Endothelial cell of umbilical vein (primary cell): ENCODE results near the gene PRDM1. TPM values are rescaled to one million over a fixed set of nuclear protein-coding genes. Genes with fewer than 3 reads are reported as not detected.

Experiments used
- BruUV-seq: library from RNA; stranded (reverse); fragments of 400-500 nt; replicated peaks from 2 replicates; lab custom pipeline; 2021; lab: Mats Ljungman, UMichigan
- CTCF ChIA-PET: fragments of 300-600, 350-600 bp; sonication (Branson Sonifier 250); formaldehyde crosslinking; loops from one replicate; lab custom pipeline; 2021; ENCODE audit warnings: antibody characterized with exemption, inconsistent platforms; lab: Charles Lee
- POLR2A ChIA-PET: fragments of 300-600, 350-600 bp; sonication (Branson Sonifier 250); formaldehyde crosslinking; loops from one replicate; lab custom pipeline; 2021; ENCODE audit warnings: antibody characterized with exemption, inconsistent platforms; lab: Charles Lee
- DNase-seq: peaks from one replicate; pipeline ENCODE4 v3.0.0-alpha.2; 2011; ENCODE audit warnings: low read depth, low spot score
- FAIRE-seq: peaks from 2 replicates; lab custom pipeline; 2011; peaks lifted over from hg19 to GRCh38; lab: Jason Lieb, UNC
- H2AFZ ChIP-seq: 2 replicates; pipeline ENCODE4 v1.6.0; 2012; ENCODE audit warnings: low read depth, low read length, control low read depth, inconsistent platforms
- H3K27ac ChIP-seq: 2 replicates; pipeline ENCODE4 v1.5.1; 2011; ENCODE audit warnings: low read depth, mild to moderate bottlenecking, control low read depth, low read length, moderate library complexity; ENCODE audit not compliant: insufficient read depth
- H3K27me3 ChIP-seq, 2 experiments: 2 replicates each; pipeline versions ENCODE4 v1.6.0 to v1.6.1; 2011; ENCODE audit warnings: low read length in 2 of 2, mixed read lengths in 1 of 2; ENCODE audit not compliant: control insufficient read depth in 2 of 2, insufficient read depth in 2 of 2
- H3K36me3 ChIP-seq, 2 experiments: 2 replicates in 1 of 2; 3 replicates in 1 of 2; pipeline ENCODE4 v1.5.1; 2011; ENCODE audit warnings: low read length in 2 of 2, mild to moderate bottlenecking in 1 of 2, moderate library complexity in 1 of 2; ENCODE audit not compliant: control insufficient read depth in 2 of 2, insufficient read depth in 2 of 2; ENCODE audit errors: extremely low read depth in 1 of 2
- H3K4me1 ChIP-seq: 3 replicates; pipeline ENCODE4 v1.5.1; 2011; ENCODE audit warnings: mild to moderate bottlenecking, low read length; ENCODE audit not compliant: control insufficient read depth, insufficient read depth; ENCODE audit errors: extremely low read depth
- H3K4me2 ChIP-seq: 2 replicates; pipeline ENCODE4 v1.6.1; 2011; ENCODE audit warnings: low read length, control low read depth, mixed read lengths; ENCODE audit not compliant: insufficient read depth
- H3K4me3 ChIP-seq, 3 experiments: fragments of 200-600 bp in 1 of 3; sonication (generic), shearing (Covaris generic) in 1 of 3; replicated peaks in 1 of 3; 2 replicates each; pipeline ENCODE4 v1.5.1; 2011 to 2016; ENCODE audit warnings: control low read depth in 3 of 3, low read length in 3 of 3, mild to moderate bottlenecking in 2 of 3, inconsistent platforms in 1 of 3, low read depth in 1 of 3, moderate library complexity in 1 of 3; ENCODE audit not compliant: insufficient read depth in 1 of 3
- H3K79me2 ChIP-seq: 2 replicates; pipeline ENCODE4 v1.6.0; 2012; ENCODE audit warnings: low read length, inconsistent platforms; ENCODE audit not compliant: control insufficient read depth, insufficient read depth
- H3K9ac ChIP-seq: replicated peaks from 2 replicates; pipeline ENCODE3; 2011; ENCODE audit warnings: low read length, control low read depth; ENCODE audit not compliant: insufficient read depth; ENCODE audit errors: extremely low read depth
- H3K9me1 ChIP-seq: replicated peaks from 3 replicates; pipeline ENCODE4 v1.6.0; 2011; ENCODE audit warnings: mild to moderate bottlenecking, low read length; ENCODE audit not compliant: control insufficient read depth, insufficient read depth; ENCODE audit errors: extremely low read depth
- H3K9me3 ChIP-seq: replicated peaks from 2 replicates; pipeline ENCODE4 v1.5.1; 2012; ENCODE audit warnings: low read length, inconsistent platforms; ENCODE audit not compliant: control insufficient read depth, insufficient read depth
- H4K20me1 ChIP-seq: replicated peaks from 2 replicates; pipeline ENCODE3; 2011; ENCODE audit warnings: mild to moderate bottlenecking, low read length; ENCODE audit not compliant: control insufficient read depth, insufficient read depth; ENCODE audit errors: extremely low read depth
- EZH2 ChIP-seq: IDR thresholded peaks from 2 replicates; pipeline ENCODE4 v1.6.1; 2012; ENCODE audit warnings: borderline replicate concordance, low read depth, mild to moderate bottlenecking, moderate library complexity, low read length, inconsistent platforms; ENCODE audit not compliant: severe bottlenecking
- FOS ChIP-seq: IDR thresholded peaks from 2 replicates; pipeline ENCODE4 v1.6.1; 2011; ENCODE audit warnings: mild to moderate bottlenecking, low read length, moderate library complexity, borderline replicate concordance; ENCODE audit not compliant: insufficient read depth
- GATA2 ChIP-seq: IDR thresholded peaks from 2 replicates; pipeline ENCODE4 v1.7.0; 2011; ENCODE audit warnings: low read depth, mild to moderate bottlenecking, moderate library complexity, mixed read lengths, low read length; ENCODE audit not compliant: insufficient read length, insufficient read depth
- JUN ChIP-seq: IDR thresholded peaks from 2 replicates; pipeline ENCODE4 v1.6.1; 2011; ENCODE audit warnings: borderline replicate concordance, low read depth; ENCODE audit not compliant: insufficient read length, insufficient read depth
- MYC ChIP-seq: IDR thresholded peaks from one replicate; pipeline ENCODE4 v1.6.1; 2011; ENCODE audit warnings: mild to moderate bottlenecking, low read depth, low read length
- POLR2A ChIP-seq: IDR thresholded peaks from 2 replicates; pipeline ENCODE4 v1.6.1; 2012; ENCODE audit warnings: low read depth, mild to moderate bottlenecking, control low read depth, low read length
- POLR2AphosphoS5 ChIP-seq: IDR thresholded peaks from 2 replicates; pipeline ENCODE4 v1.6.1; 2012; ENCODE audit warnings: low read depth, mild to moderate bottlenecking, control low read depth, low read length, moderate library complexity; ENCODE audit not compliant: insufficient read depth
- dilution Hi-C: fragments of 300-500 bp; cut with MboI; formaldehyde crosslinking; loops from one replicate; pipeline ENCODE4 v1.15.0; 2019; ENCODE audit warnings: low sequenced_read_pairs; ENCODE audit not compliant: extremely low pct_ligation_motif_present
- intact Hi-C: fragments of 100-400 bp; cut with micrococcal nuclease; formaldehyde crosslinking; loops from one replicate; pipeline ENCODE4 v1.10.0; 2022
- polyA plus RNA-seq, 4 experiments: library from polyadenylated mRNA; depleted of rRNA in 3 of 4; stranded (reverse) in 3 of 4; unstranded in 1 of 4; fragments of >200 nt; gene quantifications; 2 replicates each; pipeline versions ENCODE4 v1.2.1 to v1.2.3, GENCODE V29; 2011 to 2012; ENCODE audit warnings: missing spikeins in 1 of 4
- total RNA-seq: library from RNA; stranded (reverse); gene quantifications from 2 replicates; pipeline ENCODE4 v1.2.3, GENCODE V29; 2021
- TF ChIP-seq, protein P1 (sequence below), 2 donors: IDR thresholded peaks; 1 replicate in 1 of 2; 2 replicates in 1 of 2; pipeline ENCODE4 v1.5.1; 2011; ENCODE audit warnings: low read length in 2 of 2, mild to moderate bottlenecking in 2 of 2, moderate library complexity in 2 of 2, control low read depth in 1 of 2, inconsistent platforms in 1 of 2, low read depth in 1 of 2; ENCODE audit not compliant: insufficient read depth in 1 of 2; ENCODE audit errors: extremely low read depth in 1 of 2
- TF ChIP-seq, protein P2 (sequence below): IDR thresholded peaks from 2 replicates; pipeline ENCODE4 v1.6.1; 2011; ENCODE audit not compliant: insufficient read depth, insufficient read length

The PRDM1 gene
- total and polyA plus RNA-seq, 2 donors (not counting 3 experiments of a cell fraction or from before 2014, with no cell fraction given) = 0.36 to 2.7 TPM

DNA sequence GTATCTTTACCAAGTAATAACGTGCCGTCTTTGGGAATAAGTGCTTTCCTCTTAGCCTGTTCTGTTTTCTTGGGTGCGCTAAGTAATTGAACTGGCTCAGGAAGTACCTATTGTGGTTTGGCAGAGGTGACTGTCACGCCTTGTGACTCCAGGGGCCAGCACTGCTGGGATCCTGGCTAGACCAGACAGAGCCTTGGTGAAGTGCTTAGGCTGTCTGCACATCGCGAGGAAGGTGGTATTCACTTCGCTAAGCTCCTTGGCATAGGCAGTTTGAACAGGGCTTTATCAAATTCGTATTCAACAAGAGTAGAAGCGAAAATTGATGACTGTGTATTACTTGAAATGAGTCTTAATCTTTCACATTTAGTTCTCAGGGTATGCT lies 17.6 kb downstream of the PRDM1 start:
- FAIRE-seq (no peak), DNase-seq (no peak)
- Histone ChIP-seq H3K9me1 (no peaks in the 10 kb centered on the region), H3K36me3 (no peaks in the 10 kb centered on the region), H3K4me2 (no peak overlapping the region), H3K9me3 (no peaks in the 10 kb centered on the region), H3K4me3 (no peak overlapping the region), H3K27ac (no peak overlapping the region), H4K20me1 (no peaks in the 10 kb centered on the region), H3K4me1 (peaks cover 4% of the 10 kb centered on the region), H3K9ac (no peak overlapping the region), H3K79me2 (no peaks in the 10 kb centered on the region), H3K27me3 (peaks cover 5 to 7% of the 10 kb centered on the region in 2 experiments), H2AFZ (no peak overlapping the region)
- no peak for TF ChIP-seq MYC
- CTCF ChIA-PET = no interaction called here
- intact Hi-C loops (loop anchor here (5.0 kb wide), 1 partner anchor 226 kb away; no protein-coding TSS in a partner anchor), dilution Hi-C loops (no loop called here)
- no TSS peak for BruUV-seq
- POLR2A ChIA-PET = no interaction called here

DNA sequence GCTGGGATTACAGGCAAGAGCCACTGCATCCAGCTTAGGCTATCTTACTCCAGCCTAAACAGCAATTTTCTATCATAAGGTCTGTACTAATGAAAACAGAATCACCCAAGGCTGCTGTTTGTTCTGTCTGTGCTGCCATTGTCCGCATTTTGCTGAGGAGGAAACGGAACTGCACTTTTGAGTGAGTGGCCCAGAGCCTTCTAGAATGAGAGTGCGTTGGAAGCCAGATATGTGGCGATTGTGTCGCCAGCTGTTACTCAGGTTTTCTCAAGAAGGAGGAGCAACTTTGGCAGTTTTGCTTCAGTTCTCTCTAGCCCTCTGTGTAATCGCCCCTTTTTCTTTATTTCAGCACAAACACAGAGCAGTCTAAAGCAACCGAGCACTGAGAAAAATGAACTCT lies 18.3 kb downstream of the PRDM1 start:
- Histone ChIP-seq H3K4me3 (no peak overlapping the region), H3K27me3 (peaks cover 5 to 7% of the 10 kb centered on the region in 2 experiments), H3K4me1 (no peaks in the 10 kb centered on the region), H3K27ac (no peak overlapping the region), H3K9me1 (no peaks in the 10 kb centered on the region), H3K9me3 (no peaks in the 10 kb centered on the region), H2AFZ (no peak overlapping the region), H4K20me1 (no peaks in the 10 kb centered on the region), H3K9ac (no peak overlapping the region), H3K79me2 (no peaks in the 10 kb centered on the region), H3K4me2 (no peak overlapping the region), H3K36me3 (no peaks in the 10 kb centered on the region)
- intact Hi-C loops (loop anchor here (5.0 kb wide), 1 partner anchor 227 kb away; no protein-coding TSS in a partner anchor), dilution Hi-C loops (no loop called here)
- ChIA-PET POLR2A (no interaction called here), CTCF (no interaction called here)
- no TSS peak for BruUV-seq
- no peak for FAIRE-seq
- TF ChIP-seq EZH2 = no peak
- TF ChIP-seq POLR2A = no peak
- TF ChIP-seq JUN = no peak
- no peak for TF ChIP-seq FOS
- TF ChIP-seq, protein P1, sequence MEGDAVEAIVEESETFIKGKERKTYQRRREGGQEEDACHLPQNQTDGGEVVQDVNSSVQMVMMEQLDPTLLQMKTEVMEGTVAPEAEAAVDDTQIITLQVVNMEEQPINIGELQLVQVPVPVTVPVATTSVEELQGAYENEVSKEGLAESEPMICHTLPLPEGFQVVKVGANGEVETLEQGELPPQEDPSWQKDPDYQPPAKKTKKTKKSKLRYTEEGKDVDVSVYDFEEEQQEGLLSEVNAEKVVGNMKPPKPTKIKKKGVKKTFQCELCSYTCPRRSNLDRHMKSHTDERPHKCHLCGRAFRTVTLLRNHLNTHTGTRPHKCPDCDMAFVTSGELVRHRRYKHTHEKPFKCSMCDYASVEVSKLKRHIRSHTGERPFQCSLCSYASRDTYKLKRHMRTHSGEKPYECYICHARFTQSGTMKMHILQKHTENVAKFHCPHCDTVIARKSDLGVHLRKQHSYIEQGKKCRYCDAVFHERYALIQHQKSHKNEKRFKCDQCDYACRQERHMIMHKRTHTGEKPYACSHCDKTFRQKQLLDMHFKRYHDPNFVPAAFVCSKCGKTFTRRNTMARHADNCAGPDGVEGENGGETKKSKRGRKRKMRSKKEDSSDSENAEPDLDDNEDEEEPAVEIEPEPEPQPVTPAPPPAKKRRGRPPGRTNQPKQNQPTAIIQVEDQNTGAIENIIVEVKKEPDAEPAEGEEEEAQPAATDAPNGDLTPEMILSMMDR (IDR thresholded peaks at IDR 0.05; ENCODE audit: extremely low read depth in 1 of 2, insufficient read depth in 1 of 2, low read depth in 1 of 2, low read length in 2 of 2) = no peak
- no peak for TF ChIP-seq POLR2AphosphoS5
- TF ChIP-seq GATA2 = no peak
- TF ChIP-seq, protein P2, sequence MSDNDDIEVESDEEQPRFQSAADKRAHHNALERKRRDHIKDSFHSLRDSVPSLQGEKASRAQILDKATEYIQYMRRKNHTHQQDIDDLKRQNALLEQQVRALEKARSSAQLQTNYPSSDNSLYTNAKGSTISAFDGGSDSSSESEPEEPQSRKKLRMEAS = no peak
- no peak for TF ChIP-seq MYC
- no peak for DNase-seq
